HG02973 (cell line): ENCODE data around the gene TRIM26.
"Not testable (repeated sequence)": the region's sequence is repeated elsewhere in the genome, so short reads cannot be mapped to it uniquely, and the experiment has no call there.

ENCODE experiments used
- ATAC-seq: cut with Tn5 transposase; IDR thresholded peaks from one replicate; pipeline ENCODE4 v1.9.1; 2021; ENCODE audit warnings: moderate library complexity; ENCODE audit not compliant: unreplicated experiment

Gene TRIM26

DNA sequence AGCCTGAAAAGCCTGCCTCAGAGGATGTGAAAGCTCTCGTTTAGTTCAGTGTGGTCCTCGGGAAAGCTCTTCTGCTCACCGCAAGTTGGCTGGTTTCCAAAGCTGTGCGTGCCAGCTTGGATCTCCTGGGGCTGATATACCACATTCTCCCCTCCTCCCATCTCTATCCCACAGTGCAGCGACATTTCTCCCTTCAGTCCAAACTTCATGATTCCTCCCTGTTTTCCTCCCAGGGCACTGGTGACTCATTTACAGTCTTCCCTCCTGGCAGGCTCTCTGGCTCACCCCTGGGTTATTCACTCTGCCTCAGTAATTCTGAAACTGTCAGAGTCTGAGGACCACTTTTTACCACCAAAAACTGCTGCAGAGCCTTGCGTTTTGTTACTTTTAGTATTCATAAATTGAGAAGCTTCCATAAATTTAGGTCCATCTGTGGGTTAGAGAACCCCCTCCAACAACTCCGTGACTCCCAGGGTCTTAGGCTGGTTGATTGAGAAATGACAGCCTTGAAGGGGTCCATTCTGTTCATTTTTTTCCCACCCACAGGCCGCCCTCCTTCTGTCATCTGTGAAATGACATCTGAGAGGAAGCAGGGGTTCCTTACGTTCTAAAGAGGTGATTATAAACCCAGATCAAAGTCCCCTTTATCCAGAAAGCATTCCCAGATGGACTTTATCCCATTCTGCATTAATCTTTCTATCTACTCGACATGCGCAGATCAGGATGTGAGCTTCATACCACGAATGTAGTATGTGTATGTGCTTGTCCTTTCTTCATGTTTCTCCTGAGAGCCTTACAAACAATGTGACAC is 58.3 kb downstream of the TRIM26 start:
- no peak for ATAC-seq

DNA sequence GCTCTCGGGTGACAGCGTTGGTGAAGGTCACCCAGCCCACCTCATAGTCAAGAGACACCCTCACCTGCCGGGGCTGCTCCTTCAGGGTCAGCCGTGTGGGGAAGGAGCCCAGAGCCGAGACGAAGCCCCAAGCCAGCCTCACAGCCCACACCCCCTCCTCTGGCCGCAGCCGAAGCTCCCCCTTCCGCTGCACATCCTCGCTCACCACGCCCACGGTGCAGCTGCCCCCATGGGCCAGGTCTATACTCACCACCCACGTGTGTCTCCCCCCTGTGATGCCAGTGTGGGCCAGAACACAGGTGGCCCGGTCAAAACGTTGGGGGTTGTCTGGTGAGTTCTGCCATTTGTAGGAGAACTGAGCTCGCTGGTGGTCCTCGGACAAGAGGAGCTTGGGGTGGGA is 59.1 kb downstream of the TRIM26 start:
- ATAC-seq, result no peak

DNA sequence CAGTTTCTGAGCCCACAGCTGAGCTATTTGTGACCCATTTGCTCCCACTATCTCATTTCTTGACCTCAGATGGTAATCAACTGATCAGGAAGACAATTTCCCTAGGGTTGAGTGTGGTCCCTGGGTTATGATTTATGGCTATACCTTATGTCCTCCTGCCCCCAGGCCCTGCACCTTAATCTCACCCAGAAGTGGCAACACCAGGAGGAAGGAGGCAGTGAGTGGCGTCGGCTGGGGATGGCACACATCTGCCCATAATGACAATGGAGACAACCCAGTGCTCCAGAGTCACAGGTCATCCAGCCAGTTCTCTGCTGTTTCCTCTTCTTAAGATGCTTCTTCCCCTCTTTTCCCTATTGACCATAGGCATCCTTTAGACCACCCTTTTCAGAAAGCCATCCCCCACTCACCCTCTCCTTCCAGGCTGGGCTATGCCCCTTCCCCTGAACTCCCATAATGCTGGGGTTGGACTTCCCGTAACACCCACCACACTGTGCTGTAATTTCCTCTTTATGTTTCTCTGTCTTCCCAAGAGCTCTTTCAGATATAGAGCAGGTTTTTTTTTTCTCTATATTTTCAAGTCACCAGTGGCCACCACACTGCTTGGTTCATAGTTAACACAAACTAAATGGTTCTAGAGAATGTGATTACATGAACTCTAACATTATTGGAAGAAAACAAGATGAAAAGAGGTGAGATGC is 60.1 kb downstream of the TRIM26 start:
- ATAC-seq, result no peak

DNA sequence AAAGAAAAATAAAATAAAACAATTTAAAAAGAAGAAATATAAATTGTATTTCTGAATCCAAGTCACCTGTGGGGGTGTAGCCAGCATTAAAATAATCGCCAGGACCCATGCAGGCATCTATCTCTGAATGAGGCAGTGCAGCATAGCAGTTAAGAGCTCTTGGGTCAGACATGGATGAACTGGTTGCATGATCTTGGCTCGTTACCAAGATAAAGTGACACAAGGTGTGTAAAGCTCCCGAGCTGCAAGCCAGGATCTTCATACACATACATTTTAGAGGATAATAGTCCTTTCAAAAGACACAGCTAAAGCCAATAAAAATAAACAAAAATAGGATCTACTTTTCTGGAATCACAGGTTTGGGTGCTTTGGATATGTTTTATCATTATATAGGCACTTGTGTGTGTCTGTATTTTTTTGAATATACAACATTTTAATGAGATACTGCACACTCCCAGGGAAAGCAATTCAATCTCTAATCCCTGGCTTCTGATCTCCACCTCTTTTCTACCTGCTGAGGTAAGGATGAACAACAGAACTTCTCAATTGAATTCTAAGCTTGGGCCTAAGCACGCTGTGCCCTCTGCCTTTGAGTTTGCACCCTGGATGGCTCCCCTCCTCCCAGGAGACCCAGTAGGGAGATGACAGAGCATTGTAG is 61.1 kb downstream of the TRIM26 start:
- ATAC-seq, result no peak

DNA sequence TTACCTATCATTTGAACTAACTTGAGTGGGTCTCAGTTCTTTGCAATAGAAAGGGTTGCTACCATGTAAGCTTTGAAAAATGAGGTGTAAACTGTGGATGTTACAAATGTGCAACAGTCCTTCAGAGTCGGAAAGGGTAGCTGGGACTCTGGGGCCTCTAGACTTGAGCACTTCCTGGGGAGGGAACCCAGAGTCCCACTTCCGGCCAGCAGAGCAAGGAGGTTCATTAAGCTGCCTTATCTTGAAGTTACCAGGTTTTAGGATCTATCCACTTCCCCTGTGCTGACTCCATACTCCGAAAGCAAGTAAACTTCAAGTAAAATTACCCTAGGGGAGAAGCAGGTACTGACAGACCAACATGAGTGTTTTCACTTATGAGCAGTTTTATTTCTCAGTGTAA is 61.6 kb downstream of the TRIM26 start:
- no peak for ATAC-seq

DNA sequence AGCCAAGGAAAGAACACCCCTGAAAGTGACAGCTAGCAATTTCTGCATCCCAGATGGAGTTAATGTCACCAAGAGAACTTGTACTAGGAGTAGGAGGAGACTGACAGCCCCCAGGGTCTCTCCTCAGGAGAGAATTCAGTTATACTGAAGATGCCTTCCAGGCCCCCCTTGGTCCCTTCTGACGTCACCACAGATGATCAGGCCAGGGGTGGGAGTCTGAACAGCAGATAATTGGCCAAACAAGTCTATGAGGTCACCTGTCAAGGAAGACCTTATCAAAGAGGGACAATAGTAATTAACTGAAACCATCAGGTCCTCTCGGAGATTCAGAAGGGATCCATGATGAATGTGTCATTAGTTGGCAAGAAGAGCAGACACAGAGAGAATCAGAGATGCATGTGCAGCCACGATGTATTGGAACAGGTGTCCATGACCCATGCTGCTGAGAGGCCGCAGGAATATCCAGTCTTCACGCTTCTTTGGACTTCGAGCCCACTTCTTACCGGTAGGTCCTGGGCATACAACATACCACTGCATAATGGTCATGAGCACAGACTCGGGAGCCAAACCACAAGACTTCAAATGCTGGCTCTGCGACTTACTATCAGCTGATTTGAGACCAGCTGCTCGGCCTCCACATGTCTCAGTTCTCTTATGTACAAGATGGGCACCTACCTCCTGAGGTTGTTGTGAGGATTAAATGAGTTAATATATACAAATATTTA is 62.4 kb downstream of the TRIM26 start:
- ATAC-seq, result no peak

DNA sequence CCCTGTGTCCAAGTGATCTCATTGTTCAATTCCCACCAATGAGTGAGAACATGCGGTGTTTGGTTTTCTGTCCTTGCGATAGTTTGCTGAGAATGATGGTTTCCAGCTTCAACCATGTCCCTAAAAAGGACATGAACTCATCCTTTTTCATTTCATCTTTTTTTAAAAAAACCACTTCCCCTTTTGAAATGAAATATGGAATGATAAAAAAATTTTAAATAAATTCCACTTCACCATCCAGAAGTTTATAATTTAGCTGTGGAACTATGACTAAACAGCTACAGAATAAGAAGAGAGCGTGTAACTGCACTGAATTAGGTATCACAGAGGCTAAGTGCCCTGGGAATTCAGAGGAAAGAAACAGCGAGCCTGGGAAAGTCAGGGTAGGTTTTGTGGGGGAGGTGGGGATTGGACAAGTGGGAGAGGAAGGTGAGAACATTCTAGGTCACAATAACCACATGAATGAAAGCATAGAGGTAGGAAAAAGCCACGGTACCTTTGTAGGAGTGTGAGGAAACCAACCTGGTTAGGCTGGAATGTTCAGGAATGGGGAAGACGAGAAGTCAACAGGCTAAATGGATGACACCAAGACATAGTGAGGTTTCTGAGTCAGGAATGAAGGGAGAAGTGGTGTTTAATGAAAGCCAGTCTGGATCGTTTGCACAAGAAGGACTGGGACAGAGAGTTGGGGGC is 63.2 kb downstream of the TRIM26 start:
- no peak for ATAC-seq

DNA sequence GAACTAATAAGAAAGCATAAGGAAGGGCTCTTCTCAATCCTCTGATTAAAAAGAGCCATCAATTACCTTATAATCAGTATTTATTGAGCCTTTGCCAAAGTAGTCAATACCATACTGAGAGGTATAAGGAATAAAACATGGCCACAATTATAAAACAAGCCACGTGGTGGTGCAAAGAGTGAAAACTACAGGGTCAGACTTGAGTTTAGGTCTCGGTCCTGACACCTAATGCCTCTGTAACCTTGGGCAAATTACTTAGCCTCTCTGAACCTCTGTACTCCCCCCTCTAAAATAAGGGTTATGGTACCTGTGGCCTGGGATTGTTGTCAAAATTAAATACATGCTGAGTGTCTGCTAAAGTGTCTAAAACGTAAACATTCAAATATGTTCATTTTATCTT is 64.0 kb downstream of the TRIM26 start:
- no peak for ATAC-seq

DNA sequence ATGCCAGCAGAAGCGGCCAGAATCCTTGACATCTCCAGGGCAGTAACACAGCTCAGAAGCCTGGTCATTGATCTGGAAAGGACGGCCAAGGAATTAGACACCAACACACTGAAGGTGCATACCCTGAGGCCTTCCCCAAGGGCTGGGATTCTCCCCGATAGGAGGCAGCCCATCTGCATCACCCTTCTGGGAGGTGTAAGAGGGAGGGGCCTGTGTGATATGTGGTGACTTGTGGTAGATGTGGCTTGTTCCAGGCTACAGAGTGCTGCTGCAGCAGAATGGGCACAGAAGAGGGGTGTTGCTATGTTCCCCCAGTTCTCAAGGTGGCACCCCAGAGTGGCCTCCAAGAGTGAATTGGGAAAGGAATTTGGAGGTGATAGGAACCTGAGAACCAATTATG is 66.1 kb downstream of the TRIM26 start:
- ATAC-seq, result no peak

DNA sequence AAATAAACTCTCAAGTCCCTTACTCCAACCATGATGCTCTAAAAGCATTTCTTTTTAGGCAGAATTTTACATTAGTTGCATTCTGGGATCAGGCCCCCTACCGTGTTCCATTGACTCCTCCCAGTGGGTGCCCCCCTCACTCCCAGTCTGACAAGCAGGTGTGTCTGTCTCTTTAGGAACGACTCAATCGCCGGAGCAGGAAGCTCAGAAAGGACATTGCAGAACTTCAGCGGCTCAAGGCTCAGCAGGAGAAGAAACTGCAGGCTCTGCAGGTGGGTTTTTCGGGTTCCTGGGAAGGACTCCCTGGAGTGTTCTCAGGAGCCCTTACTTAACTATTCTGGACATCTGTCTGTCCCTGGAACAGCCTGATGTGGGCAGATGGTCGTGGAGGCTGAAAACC is 67.4 kb downstream of the TRIM26 start:
- ATAC-seq, result no peak

DNA sequence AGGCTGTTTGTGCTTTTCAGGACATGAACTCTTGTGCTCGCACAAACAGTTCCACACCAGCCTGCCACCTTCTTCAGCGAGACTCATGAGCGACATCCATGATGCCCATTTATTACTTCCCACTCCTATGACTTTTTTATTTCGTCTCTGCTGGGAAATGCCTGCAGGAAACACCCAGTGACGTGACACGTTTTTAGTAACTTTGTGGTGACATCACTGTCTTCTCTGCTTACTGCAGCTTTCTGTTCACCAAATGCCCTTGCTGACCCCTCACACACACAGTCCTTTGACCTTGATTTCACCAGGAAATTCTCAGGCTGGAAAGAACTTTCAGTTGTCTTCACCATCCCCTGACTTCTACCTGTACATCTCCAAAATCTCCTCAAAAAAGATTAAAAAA is 68.4 kb downstream of the TRIM26 start:
- no peak for ATAC-seq

DNA sequence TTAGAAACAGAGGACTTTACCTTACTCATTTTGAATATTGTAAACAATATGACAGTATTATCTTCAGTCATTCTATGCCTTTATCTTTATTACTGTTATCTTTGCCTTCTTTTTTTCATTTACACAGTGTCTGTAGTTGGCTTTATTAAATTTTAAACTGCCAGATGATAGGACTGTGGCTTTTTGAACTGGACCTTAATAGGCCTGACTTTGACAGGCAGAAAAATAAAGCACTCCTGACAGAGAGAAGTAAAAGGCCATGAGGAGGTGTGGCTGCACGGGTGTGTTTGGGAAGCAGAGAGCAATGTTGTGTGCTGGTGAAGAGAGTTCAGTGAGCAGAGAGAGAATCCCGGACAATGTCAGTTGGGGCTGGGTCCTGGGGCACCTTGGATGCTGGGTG is 69.4 kb downstream of the TRIM26 start:
- no peak for ATAC-seq

DNA sequence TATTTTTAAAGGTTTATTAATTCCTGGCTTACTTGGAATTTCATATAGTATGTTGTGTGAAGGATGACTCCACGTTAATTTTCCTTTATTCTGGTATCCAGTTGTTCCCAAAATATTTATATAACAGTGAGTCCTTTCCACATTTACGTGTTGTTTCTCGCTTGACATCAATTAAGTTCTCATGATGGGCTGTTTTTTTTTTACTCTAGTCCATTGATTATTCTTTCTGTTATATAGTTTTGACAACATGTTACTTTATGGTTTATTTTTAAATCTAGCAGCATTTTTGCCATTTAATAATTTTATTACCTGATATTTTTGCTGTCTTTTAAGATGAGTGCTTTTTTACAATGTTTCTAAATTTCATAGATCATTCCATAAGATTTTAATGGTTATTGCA is 70.5 kb downstream of the TRIM26 start:
- no peak for ATAC-seq

DNA sequence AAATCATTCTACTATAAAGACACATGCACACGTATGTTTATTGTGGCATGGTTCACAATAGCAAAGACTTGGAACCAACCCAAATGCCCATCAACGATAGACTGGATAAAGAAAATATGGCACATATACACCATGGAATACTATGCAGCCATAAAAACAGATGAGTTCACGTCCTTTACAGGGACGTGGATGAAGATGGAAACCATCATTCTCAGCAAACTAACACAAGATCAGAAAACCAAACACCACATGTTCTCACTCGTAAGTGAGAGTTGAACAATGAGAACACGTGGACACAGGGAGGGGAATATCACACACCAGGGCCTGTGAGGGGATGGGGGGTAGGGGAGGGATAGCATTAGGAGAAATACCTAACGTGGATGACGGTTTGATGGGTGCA is 73.0 kb downstream of the TRIM26 start:
- ATAC-seq, result not testable (repeated sequence)

DNA sequence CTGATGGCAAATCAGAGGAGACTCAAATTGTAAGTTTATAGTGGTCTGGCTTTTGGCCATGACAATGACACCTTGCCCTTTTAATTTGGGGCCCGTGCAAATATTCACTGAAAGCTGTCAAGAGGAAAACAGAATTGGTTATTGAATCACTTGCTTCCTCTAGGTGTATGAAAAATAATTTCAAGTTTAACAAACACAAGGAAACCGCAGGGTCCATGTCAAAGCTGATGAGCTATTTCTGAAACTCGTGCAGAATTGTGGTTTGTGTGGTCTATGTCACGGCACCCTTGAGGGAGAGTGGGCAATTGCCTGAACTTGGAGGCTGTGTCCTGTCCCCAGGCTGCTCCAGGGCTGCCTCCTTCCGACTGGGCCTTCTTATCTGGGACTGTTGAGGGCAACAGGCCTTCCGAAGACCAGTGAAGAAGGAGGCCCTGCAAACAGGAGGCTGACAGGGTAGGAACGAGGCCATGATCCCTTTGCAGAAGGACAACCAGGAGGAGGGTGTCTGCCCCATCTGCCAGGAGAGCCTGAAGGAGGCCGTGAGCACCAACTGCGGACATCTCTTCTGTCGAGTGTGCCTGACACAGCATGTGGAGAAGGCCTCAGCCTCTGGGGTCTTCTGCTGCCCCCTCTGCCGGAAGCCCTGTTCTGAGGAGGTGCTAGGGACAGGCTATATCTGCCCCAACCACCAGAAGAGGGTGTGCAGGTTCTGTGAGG is 76.5 kb downstream of the TRIM26 start:
- no peak for ATAC-seq

DNA sequence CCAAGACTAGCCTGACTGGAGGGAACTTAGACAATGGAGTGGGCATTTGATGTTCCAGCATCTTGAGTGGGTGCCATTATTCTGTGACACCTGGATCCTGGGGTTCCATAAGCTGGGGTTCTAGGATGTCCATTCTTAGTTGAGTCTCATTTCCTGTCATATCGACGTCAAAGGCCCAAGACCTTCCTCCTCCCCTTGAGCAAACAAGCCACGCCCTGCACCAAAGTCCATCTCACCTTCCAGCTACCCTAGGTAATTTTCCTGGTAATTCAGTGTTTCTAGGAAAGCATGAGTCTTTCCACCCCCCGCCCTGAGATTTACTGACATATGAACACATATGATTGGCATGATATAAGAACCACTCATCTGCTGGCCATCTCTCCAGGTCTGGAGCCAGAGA is 77.4 kb downstream of the TRIM26 start, which contains the start of gene TRIM40:
TRIM40 (plus strand) TSS at position 384 of the 400 bp plus-strand sequence. CDS start 897 bp downstream, outside the sequence.
- ATAC-seq, result no peak

DNA sequence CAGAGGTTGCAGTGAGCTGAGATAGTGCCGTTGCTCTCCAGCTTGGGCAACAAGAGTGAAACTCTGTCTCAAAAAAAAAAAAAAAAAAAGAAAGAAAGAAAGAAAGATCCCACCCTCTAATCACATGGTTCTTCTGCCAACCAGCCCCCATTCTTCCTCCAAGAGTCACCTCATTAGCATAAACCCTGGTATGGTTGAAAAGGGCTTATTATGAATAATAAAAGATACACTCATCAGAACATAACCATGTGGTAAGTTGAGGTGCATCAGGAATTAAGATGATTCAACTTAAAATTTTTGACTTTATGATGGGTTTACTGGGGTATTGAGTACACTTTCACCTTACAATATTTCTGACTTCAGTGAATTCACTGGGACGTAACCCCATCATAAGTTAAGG is 78.1 kb downstream of the TRIM26 start:
- no peak for ATAC-seq
